Heart right ventricle (tissue), 16 donors: ENCODE measurements around the gene CD55. TPM values are rescaled to one million over a fixed set of nuclear protein-coding genes. Genes with fewer than 3 reads are reported as not detected.

Experiments used
- ATAC-seq, 8 donors: fragments of 200-7000 bp; cut with Tn5 transposase; one replicate each; pipeline ENCODE4 v1.9.1; 2020; ENCODE audit warnings: mild to moderate bottlenecking in 8 of 8, moderate library complexity in 8 of 8, moderate number of reproducible peaks in 1 of 8
- DNase-seq, 2 donors: peaks; one replicate each; pipeline ENCODE4 v3.0.0-alpha.2; 2020
- H3K27ac ChIP-seq, 10 donors: fragments of 200-600 bp; sonication (generic) in 2 of 10; one replicate each; pipeline versions ENCODE4 v1.5.0 to v1.8.0; 2020 to 2022; ENCODE audit warnings: mild to moderate bottlenecking in 3 of 10
- H3K27me3 ChIP-seq, 7 donors: fragments of 200-600 bp; one replicate each; pipeline ENCODE4 v1.8.0; 2021 to 2022; ENCODE audit warnings: mild to moderate bottlenecking in 2 of 7
- H3K36me3 ChIP-seq, 9 donors: fragments of 200-600 bp; sonication (generic) in 1 of 9; one replicate each; pipeline versions ENCODE4 v1.5.0 to v1.8.0; 2020 to 2022; ENCODE audit warnings: mild to moderate bottlenecking in 2 of 9
- H3K4me1 ChIP-seq, 9 donors: fragments of 200-600 bp; sonication (generic) in 1 of 9; one replicate each; pipeline versions ENCODE4 v1.5.0 to v1.8.0; 2020 to 2022; ENCODE audit warnings: mild to moderate bottlenecking in 4 of 9
- H3K4me3 ChIP-seq, 10 donors: fragments of 200-600 bp; sonication (generic) in 2 of 10; one replicate each; pipeline versions ENCODE4 v1.5.0 to v1.8.0; 2020 to 2022; ENCODE audit warnings: mild to moderate bottlenecking in 7 of 10, moderate library complexity in 2 of 10
- H3K9me3 ChIP-seq, 11 donors: fragments of 200-600 bp in 10 of 11; sonication (generic) in 2 of 11; one replicate each; pipeline versions ENCODE4 v1.5.0 to v1.8.0; 2013 to 2022; ENCODE audit warnings: mild to moderate bottlenecking in 2 of 11, control low read depth in 1 of 11, moderate library complexity in 1 of 11
- WGBS, 2 donors: extraction: QIAGEN DNeasy Blood & Tissue Kit; methylation state at CpG; one replicate each; pipeline ENCODE4 v1.1.7; 2013; ENCODE audit warnings: inconsistent platforms in 1 of 2; 5-methylcytosine and 5-hydroxymethylcytosine counted together
- intact Hi-C, 10 donors: fragments of 100-400 bp; cut with DNase I; formaldehyde crosslinking; loops; one replicate each; pipeline versions ENCODE4 v1.11.1 to v1.14.2; 2022
- polyA plus RNA-seq, 2 donors: library from polyadenylated mRNA; stranded (reverse); fragments of 200-250 nt; gene quantifications; one replicate each; pipeline ENCODE4 v1.2.3, GENCODE V29; 2013
- total RNA-seq, 10 donors: library from RNA; stranded (reverse); fragmentation: NEBNext Ultra II Directional in 3 of 10; extraction: Animal tissue kit (Norgen Biotek cat#: 25700) in 3 of 10; gene quantifications; one replicate each; pipeline versions ENCODE4 v1.2.1 to v1.2.4, GENCODE V29; 2021 to 2023
- TF ChIP-seq, protein P1 (sequence below), 9 donors: fragments of 200-600 bp; sonication (generic) in 2 of 9; IDR thresholded peaks; one replicate each; pipeline versions ENCODE4 v1.5.0 to v1.8.0; 2021 to 2022; ENCODE audit warnings: antibody characterized with exemption in 9 of 9, mild to moderate bottlenecking in 5 of 9, moderate library complexity in 1 of 9
- donor health status: Arrhythmogenic right ventricular cardiomyopathy.
- donor health status: ischemic (EF 13 %, LVEDD 7.1; RV severe dilation, severe dysfunction).
- donor health status: healthy with polysubstance abuse.
- donor health status: DM: no; HTN: yes; CAD: no.
- donor health status: DM: no; HTN: no; CAD: no.
- donor health status: ischemic (EF 25% LVEDD 6.9; RV normal size, moderate dysfunction).
- donor health status: ischemic (EF 25% LVEDD 5.7; RV mildly dilated, moderate dysfunction).
- donor health status: healthy.
- donor health status: DM: yes; HTN: yes; CAD: no.
- donor health status: Ischemic cardiomyopathy.
- donor health status: ischemic (EF 35%, LVEDD 5.7; RV mildly dilated, moderate dysfunction).
- donor health status: nonischemic (EF 11% LVEDD 7.7; RV severe dilation, severe dysfunction).
- donor health status: DM: yes; HTN: yes; CAD: no.
- donor health status: PGD.
- donor health status: ischemic (EF 29% LVEDD 5.4; RV normal size, mild dysfunction).
- donor health status: nonischemic (EF 23%, LVEDD 6.1; RV moderate dilation, normal function).

CD55 gene
- total and polyA plus RNA-seq, 12 donors, result 25.3 to 132 (median 81.4) TPM

DNA sequence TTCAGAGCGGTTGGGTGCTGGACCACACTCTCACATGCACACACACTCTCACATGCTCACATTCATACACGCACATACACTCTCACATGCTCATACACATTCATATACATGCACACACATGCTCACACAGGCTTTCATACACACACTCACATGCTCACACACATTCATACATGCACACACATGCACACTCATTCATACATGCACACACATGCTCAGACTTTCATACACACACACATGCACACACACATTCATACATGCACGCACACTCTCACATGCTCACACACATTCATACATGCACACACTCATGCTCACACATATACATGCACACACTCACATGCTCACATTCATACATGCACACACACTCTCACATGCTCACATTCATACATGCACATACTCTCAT, 6.0 kb upstream of the CD55 start:
- intact Hi-C loops, result no loop called here
- DNase-seq (no peak), ATAC-seq (no peak)
- Histone ChIP-seq H3K9me3 (no peaks in the 10 kb centered on the region), H3K36me3 (no peaks in the 10 kb centered on the region), H3K27me3 (no peaks in the 10 kb centered on the region), H3K4me1 (peaks cover 2 to 59% (median 11%) of the 10 kb centered on the region in 9 donors), H3K4me3 (no peak overlapping the region), H3K27ac (no peak overlapping the region)
- TF ChIP-seq, protein P1, sequence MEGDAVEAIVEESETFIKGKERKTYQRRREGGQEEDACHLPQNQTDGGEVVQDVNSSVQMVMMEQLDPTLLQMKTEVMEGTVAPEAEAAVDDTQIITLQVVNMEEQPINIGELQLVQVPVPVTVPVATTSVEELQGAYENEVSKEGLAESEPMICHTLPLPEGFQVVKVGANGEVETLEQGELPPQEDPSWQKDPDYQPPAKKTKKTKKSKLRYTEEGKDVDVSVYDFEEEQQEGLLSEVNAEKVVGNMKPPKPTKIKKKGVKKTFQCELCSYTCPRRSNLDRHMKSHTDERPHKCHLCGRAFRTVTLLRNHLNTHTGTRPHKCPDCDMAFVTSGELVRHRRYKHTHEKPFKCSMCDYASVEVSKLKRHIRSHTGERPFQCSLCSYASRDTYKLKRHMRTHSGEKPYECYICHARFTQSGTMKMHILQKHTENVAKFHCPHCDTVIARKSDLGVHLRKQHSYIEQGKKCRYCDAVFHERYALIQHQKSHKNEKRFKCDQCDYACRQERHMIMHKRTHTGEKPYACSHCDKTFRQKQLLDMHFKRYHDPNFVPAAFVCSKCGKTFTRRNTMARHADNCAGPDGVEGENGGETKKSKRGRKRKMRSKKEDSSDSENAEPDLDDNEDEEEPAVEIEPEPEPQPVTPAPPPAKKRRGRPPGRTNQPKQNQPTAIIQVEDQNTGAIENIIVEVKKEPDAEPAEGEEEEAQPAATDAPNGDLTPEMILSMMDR (IDR thresholded peaks at IDR 0.05), result no peak
- 95% methylated on average over 3 of the region's 3 CpGs for WGBS, 2 donors

DNA sequence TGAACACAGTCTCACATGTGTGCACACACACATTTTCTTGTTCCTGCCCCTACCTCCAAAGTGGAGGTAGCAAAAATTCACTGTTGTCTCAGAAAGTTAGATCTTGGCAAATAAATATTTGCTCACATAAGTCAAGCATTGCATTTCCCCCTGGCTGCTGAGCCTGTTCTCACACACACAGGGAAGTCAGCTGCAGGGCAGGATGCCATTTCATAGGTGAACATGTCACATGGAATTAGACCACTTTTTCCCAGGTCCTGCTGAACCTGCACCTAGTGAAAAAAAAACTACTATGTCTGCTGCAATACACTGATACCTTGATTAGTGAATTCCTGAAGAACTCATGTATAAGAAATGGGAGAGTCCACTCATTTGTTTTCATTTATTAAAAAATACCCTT, 5.3 kb upstream of the CD55 start:
- Histone ChIP-seq H3K4me1 (peaks cover 0 to 52% (median 10%) of the 10 kb centered on the region in 9 donors), H3K9me3 (no peaks in the 10 kb centered on the region), H3K4me3 (no peak overlapping the region), H3K27me3 (no peaks in the 10 kb centered on the region), H3K36me3 (no peaks in the 10 kb centered on the region), H3K27ac (no peak overlapping the region)
- DNase-seq (no peak), ATAC-seq (no peak)
- TF ChIP-seq, protein P1 (IDR thresholded peaks at IDR 0.05), result no peak
- intact Hi-C loops, result no loop called here

DNA sequence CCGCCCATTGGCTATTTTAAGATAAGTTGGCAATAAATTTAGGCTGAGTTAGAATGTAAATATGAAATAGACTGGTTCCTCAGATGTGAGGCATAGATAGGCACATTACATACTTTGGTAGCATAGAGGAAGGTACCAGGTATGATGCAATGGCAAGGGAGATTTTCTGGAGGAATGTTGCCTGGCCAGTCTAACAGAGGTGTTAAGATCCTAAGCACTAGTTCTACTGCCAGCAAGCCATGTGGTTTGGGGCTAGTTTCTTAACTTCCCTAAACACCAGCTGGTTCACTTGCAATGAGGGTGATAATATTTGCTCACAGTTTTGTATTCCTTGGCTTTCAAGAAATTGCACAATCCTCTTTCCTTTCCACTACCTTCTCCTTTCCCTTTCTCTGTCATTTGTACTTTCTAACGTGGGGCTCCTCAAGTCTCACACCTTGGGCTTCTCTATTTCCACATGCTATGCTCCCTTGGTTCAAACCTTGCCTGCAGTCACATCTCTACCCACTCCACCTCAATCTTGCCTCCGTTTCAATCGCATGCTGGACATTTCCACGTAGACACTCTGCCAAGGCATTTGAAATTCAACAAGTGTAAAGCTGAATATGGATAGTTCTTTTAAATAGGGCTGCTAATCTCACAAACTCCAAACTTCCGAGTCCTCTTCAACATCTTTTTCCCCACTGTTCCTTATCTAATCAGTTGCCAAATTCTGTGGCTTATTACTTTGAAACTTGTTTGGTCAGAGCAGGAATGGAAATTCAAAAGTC, 4.7 kb upstream of the CD55 start:
- peak overlapping the region in 7 of 10 donors; percentile 18 to 99 (median 32) for H3K27ac ChIP-seq
- TF ChIP-seq, protein P1 (IDR thresholded peaks at IDR 0.05), result no peak
- no peak overlapping the region for H3K4me3 ChIP-seq
- peaks cover 0 to 45% (median 10%) of the 10 kb centered on the region in 9 donors for H3K4me1 ChIP-seq
- H3K9me3 ChIP-seq, result no peaks in the 10 kb centered on the region
- ATAC-seq, result no peak
- no peak for DNase-seq
- no peaks in the 10 kb centered on the region for H3K27me3 ChIP-seq
- WGBS, 2 donors, result 48 to 50% methylated on average over 6 of the region's 6 CpGs
- no peaks in the 10 kb centered on the region for H3K36me3 ChIP-seq
- intact Hi-C loops, result no loop called here

DNA sequence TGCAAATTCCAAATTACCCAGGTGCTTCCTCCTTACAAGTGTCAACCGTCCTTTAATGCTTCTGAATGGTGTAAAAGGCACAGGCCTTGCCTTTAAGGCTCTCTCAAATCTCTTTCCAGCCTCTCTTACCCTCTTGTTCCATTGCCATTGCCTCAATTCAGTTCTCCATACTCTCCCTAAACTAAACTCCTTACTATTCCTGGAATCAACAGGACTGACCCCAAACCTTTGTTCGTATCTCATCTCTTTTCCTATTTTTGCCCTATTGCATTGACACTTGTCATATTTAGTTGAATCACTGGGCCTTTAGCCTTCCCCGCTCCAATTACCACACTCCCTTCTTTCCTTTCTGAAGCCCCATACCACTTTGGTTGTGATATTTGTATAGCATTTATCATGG, 3.9 kb upstream of the CD55 start:
- H3K4me1 ChIP-seq, result peaks cover 0 to 48% (median 14%) of the 10 kb centered on the region in 9 donors
- no peak overlapping the region for H3K4me3 ChIP-seq
- H3K27ac ChIP-seq, result peak overlapping the region in 5 of 10 donors; percentile 8 to 99 (median 41)
- no peaks in the 10 kb centered on the region for H3K36me3 ChIP-seq
- no peaks in the 10 kb centered on the region for H3K9me3 ChIP-seq
- intact Hi-C loops, result no loop called here
- TF ChIP-seq, protein P1 (IDR thresholded peaks at IDR 0.05), result no peak
- ATAC-seq (no peak), DNase-seq (no peak)
- no peaks in the 10 kb centered on the region for H3K27me3 ChIP-seq
- 77 to 86% methylated on average over 3 of the region's 3 CpGs for WGBS, 2 donors
